ENCODE measurements around the gene MOCS3. TPM values are rescaled to one million over a fixed set of nuclear protein-coding genes. Genes with fewer than 3 reads are reported as not detected.

The MOCS3 gene
- total and polyA plus RNA-seq, 2 of the 13 experiments (the other 11 are each of a cell fraction or from before 2014, with no cell fraction given), result 3.7 to 8.4 TPM

GRCh38 chr20:50931306-50932015 is 27.2 kb upstream of the MOCS3 start, which contains the start of gene ADNP (continued):
- peak; percentile 31; the same call in 1 of the 2 replicates for TF ChIP-seq ELF3 (CRISPR knock-in tag; IDR thresholded peaks at IDR 0.05)
- TF ChIP-seq ISX (CRISPR knock-in tag; conservative IDR thresholded peaks at IDR 0.05), result no peak
- TF ChIP-seq NFKBIZ (CRISPR knock-in tag; IDR thresholded peaks at IDR 0.05), result 0 out of 2 replicates have a peak, but pooled peaks have one; percentile 40
- TF ChIP-seq ZNF335 (CRISPR knock-in tag; IDR thresholded peaks at IDR 0.05), result 0 out of 2 replicates have a peak, but pooled peaks have one; percentile 32
- peak; percentile 86; the same call in 1 of the 2 replicates for TF ChIP-seq SNAPC5 (CRISPR knock-in tag; IDR thresholded peaks at IDR 0.05; ENCODE audit: borderline replicate concordance)
- TF ChIP-seq ZNF770 (CRISPR knock-in tag; IDR thresholded peaks at IDR 0.05), result no peak
- peak; percentile 95 for TF ChIP-seq ZBTB46 (CRISPR knock-in tag; IDR thresholded peaks at IDR 0.05; ENCODE audit: borderline replicate concordance)
- peak; percentile 37; the same call in 1 of the 2 replicates for TF ChIP-seq EHMT2 (IDR thresholded peaks at IDR 0.05; ENCODE audit: borderline replicate concordance, low read depth, low read length)
- TF ChIP-seq TAF1 (CRISPR knock-in tag; IDR thresholded peaks at IDR 0.05), result peak; percentile 61; the same call in 1 of the 2 replicates
- peak in 1 of 2 experiments; percentile 62; a peak in 1 of 4 replicates for TF ChIP-seq KLF16 (CRISPR knock-in tag; IDR thresholded peaks at IDR 0.05)
- TF ChIP-seq FOSL2 (CRISPR knock-in tag; IDR thresholded peaks at IDR 0.05), result peak; percentile 64
- TF ChIP-seq CCAR2 (optimal IDR thresholded peaks at IDR 0.05; ENCODE audit: low read depth, low read length), result no peak
- TF ChIP-seq TARDBP (CRISPR knock-in tag; IDR thresholded peaks at IDR 0.05), result peak; percentile 66; the same call in 1 of the 2 replicates
- no peak for TF ChIP-seq HNF4A (CRISPR knock-in tag; IDR thresholded peaks at IDR 0.05)
- TF ChIP-seq NFKB2 (CRISPR knock-in tag; IDR thresholded peaks at IDR 0.05; ENCODE audit: borderline replicate concordance), result peak; percentile 24; the same call in 1 of the 2 replicates
- TF ChIP-seq SPEN (CRISPR knock-in tag; IDR thresholded peaks at IDR 0.05; ENCODE audit: low read depth), result no peak
- TF ChIP-seq ZBTB44 (CRISPR knock-in tag; IDR thresholded peaks at IDR 0.05), result peak; percentile 48; the same call in 1 of the 2 replicates
- TF ChIP-seq KLF11 (CRISPR knock-in tag; IDR thresholded peaks at IDR 0.05), result peak; percentile 53; the same call in 1 of the 2 replicates
- TF ChIP-seq RAD21 (CRISPR knock-in tag; IDR thresholded peaks at IDR 0.05), result peak; percentile 31
- TF ChIP-seq ZBTB33 (CRISPR knock-in tag; IDR thresholded peaks at IDR 0.05), result peak; percentile 100
- TF ChIP-seq ZNF414 (CRISPR knock-in tag; IDR thresholded peaks at IDR 0.05), result no peak

Measured in HepG2 (cell line).